ENCODE measurements around the gene MYMX. TPM values are rescaled to one million over a fixed set of nuclear protein-coding genes. Genes with fewer than 3 reads are reported as not detected.
A peak's percentile ranks its signal among the peaks of the same experiment; 100 is the strongest.

Gene MYMX
- total RNA-seq, 1 donor: not detected

DNA sequence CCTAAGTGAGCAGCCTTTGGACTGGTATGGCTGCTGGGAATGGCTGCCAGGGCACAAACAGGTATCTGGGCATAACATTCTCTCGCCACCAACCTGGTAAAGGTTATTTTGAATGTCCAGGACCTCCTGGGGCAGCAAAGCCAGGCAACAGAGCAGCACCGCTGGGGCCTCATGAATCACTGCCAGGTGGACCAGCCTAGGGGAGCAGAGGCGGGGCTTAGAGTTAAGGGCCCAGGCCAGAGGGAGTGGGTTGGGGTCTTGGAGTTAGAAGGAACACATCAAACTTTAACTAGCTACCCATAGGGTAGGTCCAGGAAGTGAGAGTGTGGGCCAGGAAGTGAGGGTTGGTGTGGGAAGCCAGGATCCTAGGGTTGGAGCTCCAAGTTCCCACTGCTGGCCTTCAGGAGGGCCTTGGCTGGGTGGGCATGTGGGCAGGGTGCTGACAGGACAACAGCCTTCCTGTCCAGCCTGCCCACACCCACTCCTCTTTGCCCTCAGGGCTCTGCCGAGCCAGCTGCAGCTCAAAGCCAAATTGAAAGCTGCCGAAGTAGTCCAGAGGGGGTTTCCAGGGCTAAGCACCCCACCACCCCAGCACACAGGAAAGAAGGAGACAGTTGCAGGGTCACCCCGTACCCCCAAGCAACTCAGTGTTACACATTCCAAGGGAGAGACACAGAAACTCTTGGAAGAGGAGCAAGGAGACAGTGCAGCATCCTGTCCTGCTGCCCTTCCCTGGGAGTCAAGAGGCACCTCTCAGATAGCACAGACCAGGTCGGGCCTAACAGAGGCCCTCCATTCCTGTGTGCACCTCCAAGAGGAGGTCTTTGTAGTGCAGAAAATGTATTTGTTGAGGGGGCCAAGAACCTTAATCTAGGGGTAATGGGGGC lies 46.0 kb downstream of the MYMX start:
- TF ChIP-seq, protein P1, sequence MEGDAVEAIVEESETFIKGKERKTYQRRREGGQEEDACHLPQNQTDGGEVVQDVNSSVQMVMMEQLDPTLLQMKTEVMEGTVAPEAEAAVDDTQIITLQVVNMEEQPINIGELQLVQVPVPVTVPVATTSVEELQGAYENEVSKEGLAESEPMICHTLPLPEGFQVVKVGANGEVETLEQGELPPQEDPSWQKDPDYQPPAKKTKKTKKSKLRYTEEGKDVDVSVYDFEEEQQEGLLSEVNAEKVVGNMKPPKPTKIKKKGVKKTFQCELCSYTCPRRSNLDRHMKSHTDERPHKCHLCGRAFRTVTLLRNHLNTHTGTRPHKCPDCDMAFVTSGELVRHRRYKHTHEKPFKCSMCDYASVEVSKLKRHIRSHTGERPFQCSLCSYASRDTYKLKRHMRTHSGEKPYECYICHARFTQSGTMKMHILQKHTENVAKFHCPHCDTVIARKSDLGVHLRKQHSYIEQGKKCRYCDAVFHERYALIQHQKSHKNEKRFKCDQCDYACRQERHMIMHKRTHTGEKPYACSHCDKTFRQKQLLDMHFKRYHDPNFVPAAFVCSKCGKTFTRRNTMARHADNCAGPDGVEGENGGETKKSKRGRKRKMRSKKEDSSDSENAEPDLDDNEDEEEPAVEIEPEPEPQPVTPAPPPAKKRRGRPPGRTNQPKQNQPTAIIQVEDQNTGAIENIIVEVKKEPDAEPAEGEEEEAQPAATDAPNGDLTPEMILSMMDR (IDR thresholded peaks at IDR 0.05; ENCODE audit: insufficient read depth, low read depth, low read length): no peak
- H3K4me3 ChIP-seq (ENCODE audit: low read depth, low read length): peak overlapping the region; percentile 79
- DNase-seq (ENCODE audit: low read depth): no peak

DNA sequence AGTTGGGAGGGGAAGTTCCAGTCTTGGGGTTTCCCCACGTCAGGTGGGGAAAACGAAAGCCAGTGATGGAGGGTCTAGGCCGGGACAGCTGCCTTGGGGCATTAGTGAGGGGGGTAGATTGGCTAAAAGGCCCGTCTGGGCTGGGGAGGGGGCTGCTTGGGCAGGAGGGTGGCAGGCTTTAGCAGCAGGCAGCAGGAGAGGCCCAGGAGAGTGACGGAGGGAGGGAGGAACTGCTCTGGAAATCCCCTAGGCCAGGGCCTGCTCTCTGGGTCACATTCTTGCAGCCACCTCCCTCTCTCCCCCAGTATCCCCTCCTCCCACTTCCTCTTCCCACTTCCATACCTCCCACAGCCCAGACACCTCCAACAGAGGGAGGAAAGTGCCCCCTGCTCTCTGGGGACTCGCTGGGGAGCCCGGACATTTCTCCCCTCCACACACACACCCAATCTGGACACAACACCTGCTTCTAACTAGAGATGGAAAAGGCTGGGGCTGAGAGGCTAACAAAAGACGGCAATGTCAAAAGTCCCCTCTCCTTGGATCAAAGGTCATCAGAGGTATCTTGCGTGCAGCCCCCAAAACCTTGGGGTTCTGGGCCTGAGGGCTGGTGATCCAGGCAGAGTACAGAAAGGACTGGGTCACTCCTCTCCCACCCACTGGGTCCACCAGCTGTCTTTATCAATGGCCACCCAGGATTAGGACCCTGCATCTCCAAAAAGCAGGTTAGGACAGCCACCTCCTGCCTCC lies 46.8 kb downstream of the MYMX start:
- H3K4me3 ChIP-seq (ENCODE audit: low read depth, low read length): peak overlapping the region; percentile 79
- TF ChIP-seq, protein P1 (IDR thresholded peaks at IDR 0.05; ENCODE audit: insufficient read depth, low read depth, low read length): no peak
- DNase-seq (ENCODE audit: low read depth): peak; percentile 31

DNA sequence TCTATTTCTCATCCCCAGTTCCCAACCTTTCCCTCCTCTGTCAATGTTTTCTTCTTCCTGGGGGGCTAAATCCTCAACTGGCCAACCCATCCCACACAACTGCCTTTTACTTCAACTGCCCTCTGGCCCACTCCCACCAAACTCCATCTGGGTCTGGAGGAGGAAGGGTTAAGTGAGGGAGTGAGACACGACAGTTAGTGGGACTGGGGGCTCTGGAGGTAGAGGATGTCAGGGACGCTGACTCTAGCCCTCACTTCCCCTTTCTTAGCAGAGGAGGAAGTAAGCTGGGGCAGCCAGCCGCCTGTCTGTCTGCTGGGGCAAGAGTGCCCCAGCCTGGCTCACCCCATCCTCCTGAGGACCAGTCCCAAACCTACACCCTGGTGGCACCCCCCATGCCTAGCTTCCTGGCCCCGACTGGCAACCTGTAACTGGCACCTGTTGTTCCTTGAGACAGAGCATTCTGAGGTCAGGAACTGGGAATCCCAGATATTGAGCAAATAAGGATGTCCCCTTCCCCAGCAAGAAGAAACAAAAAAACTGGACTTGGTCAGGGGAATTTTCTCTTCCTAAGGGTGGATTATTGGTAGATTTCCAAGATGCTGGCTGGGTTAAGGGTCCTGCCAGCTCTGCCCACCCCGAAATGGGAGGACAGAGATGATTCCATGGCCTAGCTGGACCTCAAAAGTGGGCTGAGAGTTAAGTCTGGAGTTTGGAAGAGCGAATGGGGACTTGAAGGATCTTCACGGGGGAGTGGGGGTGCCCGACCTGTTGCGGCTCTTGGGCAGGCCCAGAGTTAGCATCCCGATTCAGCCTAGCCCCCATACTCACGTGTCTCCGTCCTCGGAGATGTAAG lies 47.7 kb downstream of the MYMX start:
- TF ChIP-seq, protein P1 (IDR thresholded peaks at IDR 0.05; ENCODE audit: insufficient read depth, low read depth, low read length): no peak
- H3K4me3 ChIP-seq (ENCODE audit: low read depth, low read length): peak overlapping the region; percentile 79
- DNase-seq (ENCODE audit: low read depth): no peak

DNA sequence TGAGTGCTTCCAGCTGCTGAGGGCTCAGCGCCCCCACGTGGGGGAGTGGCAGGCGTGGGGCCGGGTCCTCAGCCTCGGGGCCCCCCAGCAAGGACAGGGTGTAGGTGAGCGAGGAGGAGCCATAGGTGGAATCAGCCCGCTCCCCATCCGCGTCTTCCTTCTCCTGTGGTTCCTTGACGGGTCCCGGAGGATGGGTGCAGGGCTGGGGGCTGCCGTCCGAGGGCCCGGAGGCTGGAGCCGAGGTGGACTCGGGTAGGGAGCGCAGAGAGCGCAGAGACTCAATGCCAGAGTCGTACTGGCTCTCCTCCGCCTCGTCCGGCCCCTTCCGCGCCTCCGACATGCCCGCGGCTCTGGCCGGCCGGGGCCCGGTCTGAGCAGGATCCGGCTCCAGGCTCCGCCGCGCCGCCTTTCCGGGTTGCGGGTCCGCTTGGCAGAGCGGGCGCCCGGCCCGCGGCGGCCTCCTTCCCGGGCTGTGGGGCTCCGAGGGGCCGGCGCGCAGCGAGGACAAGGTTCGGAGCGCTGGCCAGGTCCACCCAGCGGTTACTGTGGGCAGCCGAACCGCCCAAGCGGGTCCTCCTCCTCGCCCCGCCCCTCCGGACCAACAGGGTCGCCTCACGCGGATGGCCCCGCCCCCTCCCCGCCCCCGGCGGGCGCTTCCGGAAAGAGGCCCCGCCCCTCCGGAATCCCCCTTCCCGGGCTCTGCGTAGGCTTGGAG lies 48.4 kb downstream of the MYMX start, which contains the start of gene NFKBIE:
TSS of gene NFKBIE (minus strand) at position 545 of the 715 bp plus-strand sequence. CDS start at position 340, 205 bp downstream.
- peak within 1 kb of the TSS; percentile 79 for H3K4me3 ChIP-seq (ENCODE audit: low read depth, low read length)
- peak; percentile 90 for DNase-seq (ENCODE audit: low read depth)
- TF ChIP-seq, protein P1 (IDR thresholded peaks at IDR 0.05; ENCODE audit: insufficient read depth, low read depth, low read length): peak; percentile 28

DNA sequence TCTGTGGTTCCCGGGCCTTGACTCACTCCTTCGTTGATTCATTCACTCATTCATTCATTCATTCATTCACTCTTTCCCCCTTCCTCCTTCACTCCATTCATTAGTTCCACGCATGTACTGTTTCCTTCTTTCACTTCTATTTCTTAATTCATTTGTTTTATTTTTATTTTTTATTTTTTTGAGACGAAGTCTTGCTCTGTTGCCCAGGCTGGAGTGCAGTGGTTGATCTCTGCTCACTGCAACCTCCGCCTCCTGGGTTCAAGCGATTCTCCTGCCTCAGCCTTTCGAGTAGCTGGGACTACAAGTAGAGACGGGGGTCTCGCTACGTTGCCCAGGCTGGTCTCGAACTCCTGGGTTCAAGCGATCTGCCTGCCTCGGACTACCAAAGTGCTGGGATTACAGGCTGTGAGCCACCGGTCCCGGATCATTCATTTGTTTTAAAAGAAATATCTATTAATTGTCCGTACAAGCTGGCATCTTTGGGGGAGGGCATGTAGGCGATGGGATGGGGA lies 49.1 kb downstream of the MYMX start:
- H3K4me3 ChIP-seq (ENCODE audit: low read depth, low read length): peak overlapping the region; percentile 79
- DNase-seq (ENCODE audit: low read depth): no peak
- TF ChIP-seq, protein P1 (IDR thresholded peaks at IDR 0.05; ENCODE audit: insufficient read depth, low read depth, low read length): no peak

Measured in fibroblast of villous mesenchyme (primary cell).